IPS-11a (cell line): ENCODE results near the gene PLCB2.

ENCODE experiments used
- H3K4me3 ChIP-seq: one replicate; pipeline ENCODE4 v1.5.1; 2013; ENCODE audit warnings: low read depth, low read length, control low read depth

The PLCB2 gene

DNA sequence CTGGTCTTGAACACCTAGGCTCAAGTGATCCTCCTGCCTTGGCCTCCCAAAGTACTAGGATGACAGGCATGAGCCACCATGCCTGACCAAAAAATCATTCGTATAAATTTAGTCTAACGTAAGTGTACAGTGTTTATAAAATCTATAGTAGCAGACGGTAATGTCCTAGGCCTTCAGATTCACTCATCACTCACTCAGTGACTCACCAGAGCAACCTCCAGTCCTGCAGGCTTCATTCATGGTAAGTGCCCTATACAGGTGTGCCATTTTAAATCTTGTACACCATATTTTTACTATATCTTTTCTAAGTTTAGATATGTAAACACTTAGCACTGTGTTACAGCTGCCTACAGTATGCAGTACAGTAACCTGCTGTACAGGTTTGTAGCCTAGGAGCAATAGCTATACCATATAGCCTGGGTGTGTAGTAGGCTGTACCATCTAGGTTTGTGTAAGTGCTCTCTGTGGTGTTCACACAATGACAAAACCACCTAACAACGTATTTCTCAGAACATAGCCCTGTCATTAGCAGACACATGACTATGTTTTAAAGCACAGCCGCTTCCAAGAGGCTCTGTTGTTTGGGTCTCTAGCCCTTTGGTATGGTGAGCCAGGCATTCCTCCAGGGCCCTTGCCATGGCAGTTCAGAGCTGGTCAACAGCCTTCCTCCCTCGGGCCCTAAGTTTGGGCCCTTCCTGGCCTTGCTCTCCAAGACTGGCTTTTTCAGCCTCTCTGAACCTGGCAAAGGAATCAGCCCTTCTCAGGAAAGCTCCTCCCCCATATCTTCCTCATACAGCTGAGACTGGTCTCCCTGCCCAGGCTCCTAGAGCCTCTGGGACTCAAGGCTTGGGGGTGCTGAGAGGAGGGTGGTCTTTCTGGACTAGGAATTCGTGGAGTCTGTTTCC lies 34.9 kb upstream of the PLCB2 start:
- H3K4me3 ChIP-seq: no peak overlapping the region

DNA sequence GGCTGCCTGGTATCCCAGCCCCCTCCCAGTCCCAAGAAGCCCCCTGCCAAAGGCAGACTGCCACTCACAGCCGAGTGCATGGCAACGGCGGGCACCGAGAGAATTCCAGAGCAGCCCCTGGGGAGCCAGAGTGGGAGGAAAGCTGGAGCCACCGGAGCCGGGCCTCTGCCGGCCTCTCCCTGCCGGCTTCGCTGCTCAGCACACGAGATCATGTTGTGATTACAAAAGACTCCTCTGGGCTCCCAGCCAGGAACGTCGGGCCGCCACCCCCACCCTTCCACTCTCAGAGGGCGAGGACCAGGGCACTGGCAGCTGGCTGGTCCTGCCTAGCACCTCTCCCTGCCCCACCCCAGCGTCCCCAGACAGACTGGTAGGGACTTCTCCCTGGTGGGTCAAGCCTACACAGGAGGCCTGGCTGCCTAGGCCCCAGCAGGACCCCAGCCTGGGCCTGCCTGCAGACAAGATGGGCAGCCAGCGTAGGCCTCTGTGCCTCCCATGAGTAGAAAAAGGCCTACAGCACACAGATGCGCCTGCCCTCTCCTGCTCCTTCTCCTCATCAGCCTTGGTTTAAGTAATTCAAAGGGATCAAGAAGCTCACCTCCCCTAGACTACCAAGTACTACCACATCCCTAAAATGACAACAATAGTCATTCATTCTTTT lies 33.1 kb upstream of the PLCB2 start, which contains the start of gene CCDC9B:
Gene CCDC9B (minus strand): TSS at position 200 of the 661 bp plus-strand sequence. CDS start 120 bp downstream, at position 80.
- no peak within 1 kb of the TSS for H3K4me3 ChIP-seq

DNA sequence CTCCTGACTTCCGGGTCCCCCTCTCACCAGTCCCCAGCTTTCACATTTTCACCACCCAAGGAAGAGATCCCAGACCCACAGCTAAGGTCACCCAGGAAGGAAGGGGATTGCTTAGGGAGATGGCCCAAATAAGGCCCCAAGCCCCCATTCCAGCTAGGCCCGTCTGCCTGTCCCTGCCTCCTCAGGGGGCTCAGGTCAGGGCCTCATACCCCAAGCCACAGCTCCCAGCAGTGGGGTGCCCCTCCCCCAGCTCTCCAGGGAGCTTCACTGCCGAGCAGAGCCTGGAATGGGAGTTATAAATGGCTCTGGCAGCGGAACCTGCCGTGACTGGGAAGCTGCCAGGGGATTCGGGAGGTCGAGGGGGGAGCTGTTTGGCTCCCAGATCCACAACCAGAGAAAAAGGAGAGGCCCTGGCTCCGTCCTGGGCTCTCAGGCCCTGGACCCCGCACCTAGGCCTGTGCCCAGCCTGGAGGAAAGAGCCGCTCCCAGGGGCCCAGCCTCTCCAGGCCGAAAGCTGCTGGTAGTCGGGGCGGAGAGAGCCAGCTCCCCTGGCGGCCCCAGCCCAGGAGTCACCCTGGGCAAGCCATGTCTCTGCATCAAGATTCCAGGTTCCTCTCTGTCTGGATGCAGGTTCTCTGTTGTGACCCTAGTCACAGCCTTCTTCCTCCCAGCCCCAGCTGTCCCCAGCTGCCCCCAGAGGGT lies 32.5 kb upstream of the PLCB2 start:
- H3K4me3 ChIP-seq: no peak overlapping the region

- no peak overlapping the region for H3K4me3 ChIP-seq
Observed at GRCh38 chr15:40339621-40339945, 31.8 kb upstream of the PLCB2 start.

DNA sequence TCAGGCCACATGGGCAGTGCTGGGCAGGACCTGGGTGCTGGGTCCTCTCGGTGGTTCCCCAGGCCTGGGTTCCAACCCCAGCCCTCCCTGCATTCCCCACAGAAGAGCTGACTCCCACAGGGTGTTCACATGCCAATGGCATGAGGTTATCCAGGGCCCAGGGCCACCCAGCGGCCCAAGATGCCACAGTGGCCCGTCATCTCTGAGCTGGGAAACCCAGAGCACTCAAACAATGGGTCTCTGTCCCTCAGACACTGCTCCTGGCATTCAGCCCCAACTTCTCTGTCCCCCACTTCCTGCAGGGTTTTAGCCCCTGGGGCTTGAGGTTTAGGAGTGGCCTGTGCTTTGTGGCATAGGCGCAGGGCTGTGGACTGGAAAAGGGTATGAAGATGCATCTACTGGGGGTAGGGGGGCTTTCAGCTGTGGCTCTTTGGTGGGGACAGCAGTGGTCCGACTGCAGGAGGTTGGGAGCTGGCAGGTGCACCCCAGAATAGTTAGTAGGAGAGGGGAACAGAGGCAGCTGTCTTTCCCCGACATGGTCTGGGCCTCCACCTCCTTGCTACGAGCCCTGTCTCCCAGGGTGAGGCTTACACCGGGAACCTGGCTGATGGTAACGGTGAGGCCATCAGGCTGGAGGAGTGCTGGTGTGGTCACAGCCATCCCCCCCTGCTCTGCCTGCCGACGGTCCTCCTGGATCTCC lies 31.3 kb upstream of the PLCB2 start:
- no peak overlapping the region for H3K4me3 ChIP-seq

- H3K4me3 ChIP-seq: no peak overlapping the region
Observed at GRCh38 chr15:40338041-40338657, 30.4 kb upstream of the PLCB2 start.

- H3K4me3 ChIP-seq: no peak overlapping the region
Observed at GRCh38 chr15:40337597-40337996, 29.9 kb upstream of the PLCB2 start.

DNA sequence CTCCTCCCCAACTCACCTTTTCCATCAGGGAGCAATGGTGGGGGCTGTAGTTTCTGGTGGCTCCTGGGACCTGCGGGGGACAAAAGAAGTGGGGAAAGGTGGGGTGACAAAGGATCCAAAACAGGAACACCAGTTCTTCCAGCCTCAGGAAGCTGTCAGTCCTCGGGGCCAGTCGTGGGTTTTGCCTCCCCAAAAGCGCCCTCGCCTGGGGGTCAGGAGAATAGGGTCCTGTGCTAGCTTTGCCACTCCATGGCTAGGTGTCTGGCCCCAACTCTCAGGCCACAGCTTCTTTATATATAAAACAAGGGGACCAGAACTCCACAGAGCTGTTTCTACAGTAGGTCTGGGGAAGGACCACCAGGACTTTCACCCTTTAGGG lies 29.0 kb upstream of the PLCB2 start:
- H3K4me3 ChIP-seq: no peak overlapping the region

GRCh38 chr15:40335938-40336743 lies 28.4 kb upstream of the PLCB2 start:
- H3K4me3 ChIP-seq: no peak overlapping the region

DNA sequence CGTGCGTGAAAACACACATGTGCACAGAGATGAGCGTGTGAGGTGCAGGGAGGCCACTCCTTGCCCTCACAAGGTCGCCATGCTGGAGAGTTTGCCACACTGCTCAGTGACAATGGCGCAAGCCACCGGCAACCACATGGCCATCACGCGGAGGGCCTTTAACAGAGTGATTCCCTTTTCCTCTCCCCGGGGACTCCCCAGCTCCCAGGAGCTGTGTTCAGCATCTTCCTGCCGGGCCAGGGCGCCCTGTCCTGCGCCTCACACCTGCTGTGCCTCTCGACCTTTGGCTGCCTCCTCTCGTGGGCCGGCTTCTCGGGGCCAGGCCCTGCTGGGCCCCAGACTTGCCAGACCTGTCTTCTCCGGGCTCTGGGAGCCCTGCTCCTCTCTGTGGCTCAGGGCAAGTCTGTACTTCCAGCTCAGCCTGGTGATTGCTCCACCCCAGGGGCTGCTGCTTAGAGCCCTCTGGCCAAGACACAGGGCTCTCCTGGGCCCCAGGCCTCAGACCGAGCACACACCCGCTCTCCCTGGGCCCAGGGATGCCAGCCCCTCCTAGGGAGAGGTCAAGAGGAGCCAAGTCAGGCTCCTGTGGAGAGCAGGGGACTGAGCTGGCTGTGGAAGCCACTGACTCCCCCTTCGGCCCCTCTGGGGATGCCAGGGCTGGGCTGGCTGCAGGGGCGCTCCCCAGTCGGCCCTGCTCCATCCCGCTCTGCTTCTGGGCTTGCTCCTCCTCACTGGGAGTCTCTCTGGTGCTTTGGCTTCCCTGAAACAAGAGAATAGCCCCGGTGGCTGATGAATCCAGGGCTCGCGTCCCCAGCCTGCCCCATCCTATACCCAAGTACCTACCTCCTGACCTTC lies 27.4 kb upstream of the PLCB2 start:
- no peak overlapping the region for H3K4me3 ChIP-seq

- H3K4me3 ChIP-seq: no peak overlapping the region
Observed at GRCh38 chr15:40334541-40334940, 26.8 kb upstream of the PLCB2 start.

- H3K4me3 ChIP-seq: no peak overlapping the region
Observed at GRCh38 chr15:40333922-40334492, 26.3 kb upstream of the PLCB2 start.

DNA sequence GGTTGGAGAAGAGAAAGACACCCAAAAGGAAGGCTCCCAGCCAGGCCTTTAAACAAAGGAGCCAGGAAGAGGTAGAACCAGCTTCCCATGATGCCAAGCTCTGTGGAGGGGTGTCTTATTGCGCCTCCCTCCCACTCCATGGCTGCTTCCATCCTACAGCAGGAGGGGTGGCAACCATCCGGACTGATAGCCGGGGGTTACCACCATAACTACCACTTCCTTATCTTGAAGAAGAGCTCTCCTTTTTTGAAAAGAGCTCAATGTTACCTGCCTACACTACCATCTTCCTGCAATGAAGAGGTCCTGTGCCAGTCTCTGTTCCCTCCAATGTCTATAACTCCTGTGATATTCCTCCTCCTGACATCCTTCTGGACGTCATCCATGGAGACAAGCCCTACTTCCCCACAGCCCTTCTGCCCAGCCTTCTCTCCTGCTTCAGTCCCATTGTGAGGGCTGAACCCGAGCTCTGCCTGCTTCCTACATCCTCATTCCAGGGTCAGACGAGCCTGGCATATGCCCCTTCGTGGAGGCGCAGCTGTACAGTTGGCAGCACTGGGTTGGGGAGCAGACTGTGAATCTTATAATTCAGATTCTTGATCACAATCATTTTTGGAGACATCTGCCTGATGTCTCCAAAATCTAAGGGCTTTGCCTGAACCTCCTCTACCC lies 24.5 kb upstream of the PLCB2 start:
- H3K4me3 ChIP-seq: no peak overlapping the region

DNA sequence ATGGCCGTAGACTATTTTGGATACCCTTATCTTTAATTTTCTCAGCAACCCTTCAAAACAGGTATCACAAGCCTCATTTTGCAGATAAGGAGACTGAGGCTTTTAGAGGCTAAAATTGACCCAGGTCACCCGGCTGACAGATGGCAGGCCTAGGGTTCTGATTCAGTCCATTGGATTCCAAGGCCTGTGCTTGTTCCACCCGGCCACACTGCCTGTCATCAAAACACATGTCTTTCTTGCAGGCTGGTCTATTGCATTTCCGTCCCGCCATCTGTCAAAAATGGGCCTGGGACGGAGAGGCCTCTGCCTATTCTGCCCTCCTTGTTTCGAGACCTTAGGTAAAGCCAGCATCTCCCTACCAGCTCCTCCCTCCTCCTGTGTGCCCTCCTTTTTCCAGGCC lies 23.9 kb upstream of the PLCB2 start:
- H3K4me3 ChIP-seq: no peak overlapping the region

- H3K4me3 ChIP-seq: no peak overlapping the region
Observed at GRCh38 chr15:40331026-40331425, 23.3 kb upstream of the PLCB2 start.

DNA sequence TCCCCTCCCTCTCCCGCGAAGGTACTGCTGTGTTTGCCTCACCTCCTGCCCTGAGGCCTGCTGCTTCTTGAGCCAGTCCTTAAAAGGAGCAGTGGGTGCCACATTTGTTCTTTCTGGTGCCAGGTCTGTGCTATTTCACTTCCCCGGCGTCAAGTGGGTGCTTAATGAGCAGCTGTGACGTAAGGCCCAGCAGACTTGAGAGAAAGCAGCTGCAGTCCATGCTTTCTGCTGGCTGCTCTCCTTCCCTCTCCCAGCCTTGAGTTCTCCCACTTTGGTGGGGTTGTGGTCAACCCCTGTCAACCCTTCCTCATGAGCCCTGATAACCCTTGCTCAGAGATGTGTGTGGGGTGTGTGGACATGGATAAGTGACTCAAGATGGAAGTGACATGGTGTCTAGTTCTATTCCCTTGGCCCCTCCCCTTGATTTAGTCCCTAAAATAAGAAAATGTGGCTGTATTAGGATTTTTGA lies 22.7 kb upstream of the PLCB2 start:
- no peak overlapping the region for H3K4me3 ChIP-seq

DNA sequence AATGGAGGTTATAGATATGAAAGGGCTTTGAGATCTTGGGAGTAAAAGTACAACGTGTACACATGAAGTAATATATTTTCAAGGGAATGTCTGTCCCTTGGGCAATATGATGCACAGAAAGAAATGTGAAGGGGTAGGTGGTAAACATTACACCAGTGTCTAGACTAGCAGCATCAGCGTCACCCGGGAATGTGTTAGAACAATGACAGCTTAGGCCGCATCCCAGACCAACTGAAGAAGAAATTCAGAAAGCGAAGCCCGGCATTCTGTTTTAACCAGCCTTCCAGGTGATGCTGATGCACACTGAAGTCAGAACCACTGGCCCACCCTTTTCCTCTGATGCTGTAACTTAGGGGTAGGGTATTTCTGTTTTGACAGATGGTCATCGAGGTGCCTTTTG lies 22.1 kb upstream of the PLCB2 start:
- H3K4me3 ChIP-seq: no peak overlapping the region

DNA sequence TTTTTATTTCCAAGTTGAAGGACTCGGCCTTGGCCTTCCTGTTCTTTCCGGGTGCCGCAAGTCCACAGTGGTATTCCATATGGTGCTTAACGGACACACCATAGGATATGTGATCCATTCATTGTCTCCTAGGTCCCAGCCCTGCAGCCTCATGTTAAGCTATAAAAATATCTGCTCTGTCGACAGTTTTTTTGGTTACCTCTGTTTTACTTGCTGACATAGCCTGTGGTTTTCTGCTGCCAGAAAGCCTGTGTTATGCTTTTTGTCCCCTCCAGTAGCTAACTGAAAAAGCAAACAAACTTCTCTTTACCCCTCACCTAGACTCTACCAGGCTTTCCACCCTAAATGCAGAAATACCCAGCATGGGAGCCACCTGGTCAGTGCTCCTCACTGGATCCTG lies 21.0 kb upstream of the PLCB2 start:
- no peak overlapping the region for H3K4me3 ChIP-seq
